Psoas muscle (tissue), 8 donors: ENCODE results near the gene KANSL1. TPM values are rescaled to one million over a fixed set of nuclear protein-coding genes. Genes with fewer than 3 reads are reported as not detected.

Source experiments
- ATAC-seq, 4 donors: fragments of 200-7000 bp; cut with Tn5 transposase; one replicate each; pipeline ENCODE4 v1.9.1; 2020; ENCODE audit warnings: moderate library complexity in 3 of 4, mild to moderate bottlenecking in 2 of 4
- DNase-seq, 2 donors: peaks; one replicate each; pipeline ENCODE4 v3.0.0-alpha.2; 2020
- H3K27ac ChIP-seq: fragments of 200-600 bp; one replicate; pipeline ENCODE4 v1.8.0; 2022
- H3K27me3 ChIP-seq, 3 donors: fragments of 200-600 bp in 1 of 3; one replicate each; pipeline versions ENCODE4 v1.6.1 to v1.8.0; 2013 to 2022; ENCODE audit warnings: low read length in 2 of 3, mild to moderate bottlenecking in 2 of 3, moderate library complexity in 1 of 3; ENCODE audit not compliant: insufficient read depth in 3 of 3
- H3K36me3 ChIP-seq, 2 donors: fragments of 200-600 bp in 1 of 2; one replicate each; pipeline versions ENCODE4 v1.6.1 to v1.8.0; 2013 to 2022; ENCODE audit warnings: low read depth in 1 of 2, mild to moderate bottlenecking in 1 of 2, moderate library complexity in 1 of 2; ENCODE audit not compliant: insufficient read depth in 1 of 2
- H3K4me1 ChIP-seq: fragments of 200-600 bp; one replicate; pipeline ENCODE4 v1.8.0; 2022
- H3K4me3 ChIP-seq: fragments of 200-600 bp; one replicate; pipeline ENCODE4 v1.8.0; 2022; ENCODE audit warnings: mild to moderate bottlenecking
- H3K9me3 ChIP-seq: fragments of 200-600 bp; one replicate; pipeline ENCODE4 v1.8.0; 2022
- CTCF ChIP-seq: fragments of 200-600 bp; IDR thresholded peaks from one replicate; pipeline ENCODE4 v1.8.0; 2022; ENCODE audit warnings: antibody characterized with exemption
- WGBS, 3 donors: extraction: QIAGEN DNeasy Blood & Tissue Kit; methylation state at CpG; one replicate each; pipeline versions ENCODE4 v1.1.6 to v1.1.7; 2013; 5-methylcytosine and 5-hydroxymethylcytosine counted together
- intact Hi-C, 2 donors: fragments of 100-400 bp; cut with DNase I; formaldehyde crosslinking; loops; one replicate each; pipeline versions ENCODE4 v1.11.0 to v1.14.2; 2022
- polyA plus RNA-seq, 3 donors: library from polyadenylated mRNA; stranded (reverse); fragments of 200-250 nt; gene quantifications; one replicate each; pipeline ENCODE4 v1.2.3, GENCODE V29; 2013
- total RNA-seq, 4 donors: library from RNA; stranded (reverse); fragmentation: NEBNext Ultra II Directional in 2 of 4; extraction: Animal tissue kit (Norgen Biotek cat#: 25700) in 2 of 4; gene quantifications; one replicate each; pipeline versions ENCODE4 v1.2.1 to v1.2.4, GENCODE V29; 2021 to 2023
- donor health status: healthy with polysubstance abuse.
- donor health status: DM: no; HTN: no; CAD: no; lungs with moderate emphysema.
- donor health status: Bipolar disorder and iron deficiency.
- donor health status: healthy.
- donor health status: DM: yes; HTN: yes; CAD: no.
- donor health status: DM: no; HTN: no; CAD: no.
- donor health status: DM: no; HTN: no; CAD: no.
- donor health status: DM: yes; HTN: yes; CAD: no.

Gene KANSL1
- total and polyA plus RNA-seq, 7 donors, result 6.9 to 37.5 (median 25.8) TPM

- DNase-seq (no peak), ATAC-seq (peak; percentile 73 to 88 (median 82))
- no peak for TF ChIP-seq CTCF
- Histone ChIP-seq H3K4me1 (peaks cover 22% of the 10 kb centered on the region), H3K36me3 (peaks cover 0 to 36% of the 10 kb centered on the region in 2 donors), H3K9me3 (no peaks in the 10 kb centered on the region), H3K4me3 (no peak overlapping the region), H3K27ac (peak overlapping the region; percentile 51), H3K27me3 (no peaks in the 10 kb centered on the region)
- 25 to 51% (median 37%) methylated on average over 2 of the region's 2 CpGs for WGBS, 3 donors
- intact Hi-C loops, result loop anchor here in 1 of 2 donors (5.0 kb wide), 1 partner anchor 114 kb away; no protein-coding TSS in a partner anchor
Measured at GRCh38 chr17:46063241-46063640, 130.0 kb downstream of the KANSL1 start.

GRCh38 chr17:46061435-46061834 is 131.8 kb downstream of the KANSL1 start:
- intact Hi-C loops, result loop anchor here in 1 of 2 donors (5.0 kb wide), 1 partner anchor 116 kb away; no protein-coding TSS in a partner anchor

GRCh38 chr17:46060461-46060860 is 132.8 kb downstream of the KANSL1 start:
- no peaks in the 10 kb centered on the region for H3K9me3 ChIP-seq
- no peaks in the 10 kb centered on the region for H3K27me3 ChIP-seq
- intact Hi-C loops, result loop anchor here in 1 of 2 donors (5.0 kb wide), 1 partner anchor 117 kb away; no protein-coding TSS in a partner anchor
- no peak overlapping the region for H3K4me3 ChIP-seq
- WGBS, 3 donors, result 75 to 85% (median 76%) methylated on average over 2 of the region's 2 CpGs
- H3K36me3 ChIP-seq, result peaks cover 0 to 10% of the 10 kb centered on the region in 2 donors
- ATAC-seq, result no peak
- H3K27ac ChIP-seq, result peak overlapping the region; percentile 17
- DNase-seq, result no peak
- peaks cover 43% of the 10 kb centered on the region for H3K4me1 ChIP-seq
- no peak for TF ChIP-seq CTCF

More at GRCh38 chr17:46061435-46061834, 131.8 kb downstream of the KANSL1 start:
- DNase-seq (no peak), ATAC-seq (peak in 1 of 4 donors; percentile 45)
- H3K9me3 ChIP-seq, result no peaks in the 10 kb centered on the region
- H3K36me3 ChIP-seq, result peaks cover 0 to 20% of the 10 kb centered on the region in 2 donors
- TF ChIP-seq CTCF, result peak; percentile 32
- no peaks in the 10 kb centered on the region for H3K27me3 ChIP-seq
- H3K4me1 ChIP-seq, result peaks cover 37% of the 10 kb centered on the region
- H3K4me3 ChIP-seq, result no peak overlapping the region
- WGBS, 3 donors, result 91 to 98% (median 93%) methylated on average over 5 of the region's 5 CpGs
- H3K27ac ChIP-seq, result peak overlapping the region; percentile 10

GRCh38 chr17:46059486-46059885 is 133.7 kb downstream of the KANSL1 start:
- Histone ChIP-seq H3K27ac (peak overlapping the region; percentile 44), H3K4me1 (peaks cover 43% of the 10 kb centered on the region), H3K9me3 (no peaks in the 10 kb centered on the region), H3K4me3 (no peak overlapping the region), H3K36me3 (peaks cover 0 to under 1% of the 10 kb centered on the region in 2 donors), H3K27me3 (no peaks in the 10 kb centered on the region)
- ATAC-seq (peak in 2 of 4 donors; percentile 32 to 38), DNase-seq (no peak)
- intact Hi-C loops, result no loop called here
- TF ChIP-seq CTCF, result no peak
- WGBS, 3 donors, result 29 to 69% (median 51%) methylated on average over 6 of the region's 6 CpGs

- Histone ChIP-seq H3K27ac (peak overlapping the region; percentile 1), H3K9me3 (no peaks in the 10 kb centered on the region), H3K4me3 (no peak overlapping the region), H3K27me3 (no peaks in the 10 kb centered on the region), H3K36me3 (no peaks in the 10 kb centered on the region), H3K4me1 (peaks cover 38% of the 10 kb centered on the region)
- WGBS, 3 donors, result 92 to 96% (median 93%) methylated on average over 4 of the region's 4 CpGs
- no peak for ATAC-seq
- DNase-seq, result no peak
- TF ChIP-seq CTCF, result no peak
- intact Hi-C loops, result no loop called here
Measured at GRCh38 chr17:46057366-46057765, 135.9 kb downstream of the KANSL1 start.
